GM10847 (cell line): Measurements from ENCODE around the gene CDAN1.

Experiments
- POLR2A ChIP-seq: IDR thresholded peaks from 2 replicates; pipeline ENCODE4 v1.6.1; 2011; ENCODE audit not compliant: insufficient read length; ENCODE audit errors: extremely low read depth

CDAN1 gene

GRCh38 chr15:42720071-42720470 lies 16.9 kb downstream of the CDAN1 start:
- no peak for TF ChIP-seq POLR2A

- TF ChIP-seq POLR2A = no peak
Measured at GRCh38 chr15:42719043-42719442, 17.9 kb downstream of the CDAN1 start.

- TF ChIP-seq POLR2A = no peak
Measured at GRCh38 chr15:42716626-42717025, 20.3 kb downstream of the CDAN1 start.

GRCh38 chr15:42716125-42716524 lies 20.8 kb downstream of the CDAN1 start:
- no peak for TF ChIP-seq POLR2A

- no peak for TF ChIP-seq POLR2A
Measured at GRCh38 chr15:42712584-42712983, 24.3 kb downstream of the CDAN1 start.

- no peak for TF ChIP-seq POLR2A
Measured at GRCh38 chr15:42711746-42712145, 25.2 kb downstream of the CDAN1 start.

- no peak for TF ChIP-seq POLR2A
Measured at GRCh38 chr15:42710662-42711061, 26.3 kb downstream of the CDAN1 start.

GRCh38 chr15:42707873-42708544 lies 28.9 kb downstream of the CDAN1 start:
- TF ChIP-seq POLR2A = no peak

GRCh38 chr15:42707068-42707467 lies 29.9 kb downstream of the CDAN1 start:
- TF ChIP-seq POLR2A = no peak

GRCh38 chr15:42705336-42705735 lies 31.6 kb downstream of the CDAN1 start:
- no peak for TF ChIP-seq POLR2A

GRCh38 chr15:42704492-42704926 lies 32.4 kb downstream of the CDAN1 start:
- TF ChIP-seq POLR2A = no peak

GRCh38 chr15:42696626-42697025 lies 40.3 kb downstream of the CDAN1 start:
- TF ChIP-seq POLR2A = no peak

GRCh38 chr15:42695527-42696071 lies 41.3 kb downstream of the CDAN1 start:
- no peak for TF ChIP-seq POLR2A

- no peak for TF ChIP-seq POLR2A
Measured at GRCh38 chr15:42694398-42694797, 42.5 kb downstream of the CDAN1 start.

- TF ChIP-seq POLR2A = no peak
Measured at GRCh38 chr15:42693942-42694341, 43.0 kb downstream of the CDAN1 start.

GRCh38 chr15:42693496-42693895 lies 43.4 kb downstream of the CDAN1 start:
- no peak for TF ChIP-seq POLR2A

GRCh38 chr15:42692997-42693396 lies 43.9 kb downstream of the CDAN1 start:
- TF ChIP-seq POLR2A = no peak
